Breast epithelium (tissue), 3 donors: ENCODE measurements around the gene AGAP3.

Experiments used
- CTCF ChIP-seq, 3 donors: fragments of 450-650 bp; IDR thresholded peaks; one replicate each; pipeline ENCODE4 v1.5.1; 2016 to 2017; ENCODE audit warnings: antibody characterized with exemption in 3 of 3, mild to moderate bottlenecking in 3 of 3, moderate library complexity in 3 of 3
- POLR2A ChIP-seq: fragments of 450-650 bp; IDR thresholded peaks from one replicate; pipeline ENCODE4 v1.6.1; 2016; ENCODE audit warnings: antibody characterized with exemption, mild to moderate bottlenecking, moderate library complexity

GRCh38 chr7:151066273-151066974 lies 19.9 kb upstream of the AGAP3 start:
- TF ChIP-seq POLR2A (no peak), CTCF (IDR thresholded peaks at IDR 0.05) (no peak)
